ENCODE measurements around the gene ISY1.
"Not testable (repeated sequence)": the region's sequence is repeated elsewhere in the genome, so short reads cannot be mapped to it uniquely, and the experiment has no call there.

ISY1 gene

GRCh38 chr3:129120254-129121004 is 40.4 kb downstream of the ISY1 start:
- DNase-seq, result peak; percentile 92 to 95

GRCh38 chr3:129119365-129120100 is 41.3 kb downstream of the ISY1 start:
- DNase-seq, result peak in 1 of 2 donors; percentile 26

- DNase-seq, result peak; percentile 54 to 88
These were observed 42.1 kb downstream of the ISY1 start for GRCh38 chr3:129118745-129119144.

GRCh38 chr3:129117134-129117533 is 43.7 kb downstream of the ISY1 start:
- no peak for DNase-seq

- DNase-seq, result peak in 1 of 2 donors; percentile 34
These were observed 44.3 kb downstream of the ISY1 start for GRCh38 chr3:129116482-129116946.

GRCh38 chr3:129114455-129114854 is 46.4 kb downstream of the ISY1 start:
- no peak for DNase-seq

GRCh38 chr3:129112308-129113052 is 48.4 kb downstream of the ISY1 start:
- DNase-seq, result no peak

- not testable (repeated sequence) for DNase-seq
These were observed 49.6 kb downstream of the ISY1 start for GRCh38 chr3:129111076-129111780.

GRCh38 chr3:129107793-129108192 is 53.1 kb downstream of the ISY1 start:
- DNase-seq, result no peak

GRCh38 chr3:129106866-129107565 is 53.8 kb downstream of the ISY1 start:
- no peak for DNase-seq

- no peak for DNase-seq
These were observed 54.5 kb downstream of the ISY1 start for GRCh38 chr3:129106320-129106719.

GRCh38 chr3:129105862-129106261 is 55.0 kb downstream of the ISY1 start:
- no peak for DNase-seq

- DNase-seq, result no peak
These were observed 56.3 kb downstream of the ISY1 start for GRCh38 chr3:129104498-129105079.

GRCh38 chr3:129104051-129104450 is 56.8 kb downstream of the ISY1 start:
- no peak for DNase-seq

GRCh38 chr3:129103296-129103695 is 57.6 kb downstream of the ISY1 start:
- DNase-seq, result no peak

- no peak for DNase-seq
These were observed 59.3 kb downstream of the ISY1 start for GRCh38 chr3:129101370-129102138.

- no peak for DNase-seq
These were observed 60.6 kb downstream of the ISY1 start for GRCh38 chr3:129100274-129100673.

- DNase-seq, result no peak
These were observed 65.6 kb downstream of the ISY1 start for GRCh38 chr3:129095285-129095684.

- DNase-seq, result not testable (repeated sequence)
These were observed 72.6 kb downstream of the ISY1 start for GRCh38 chr3:129088312-129088711.

- DNase-seq, result peak; percentile 26 to 33
These were observed 73.0 kb downstream of the ISY1 start for GRCh38 chr3:129087904-129088303.

Measured in CD4-positive, alpha-beta T cell treated with Interleukin-4 for 1 hour (primary cell).